Measurements from ENCODE around the gene PRR35. TPM values are rescaled to one million over a fixed set of nuclear protein-coding genes. Genes with fewer than 3 reads are reported as not detected.

PRR35 gene
- polyA plus RNA-seq, 1 donor (not counting 4 experiments of a cell fraction or from before 2014, with no cell fraction given), result not detected

- no peaks in the 10 kb centered on the region for H3K9me3 ChIP-seq (ENCODE audit: control insufficient read depth, low read depth, low read length)
- no peak for DNase-seq (ENCODE audit: low read depth, low spot score)
- H3K4me3 ChIP-seq (ENCODE audit: control insufficient read depth in 2 of 3, extremely low read depth in 1 of 3, insufficient read depth in 2 of 3, low read depth in 1 of 3, low read length in 3 of 3), result peak overlapping the region; percentile 75 to 85 (median 84)
- FAIRE-seq, result no peak
- dilution Hi-C loops (cut with MboI; ENCODE audit: extremely low pct_ligation_motif_present, low sequenced_read_pairs), result no loop called here
- peaks cover 33% of the 10 kb centered on the region for H3K79me2 ChIP-seq (ENCODE audit: control insufficient read depth, insufficient read depth, low read length)
- H3K36me3 ChIP-seq (ENCODE audit: control insufficient read depth in 2 of 2, extremely low read depth in 1 of 2, insufficient read depth in 2 of 2, low read length in 2 of 2), result no peaks in the 10 kb centered on the region
- no peaks in the 10 kb centered on the region for H3K27me3 ChIP-seq (ENCODE audit: control insufficient read depth, extremely low read depth, insufficient read depth, low read length)
- H4K20me1 ChIP-seq (ENCODE audit: control insufficient read depth, extremely low read depth, insufficient read depth, low read length), result peaks cover 40% of the 10 kb centered on the region
- H3K27ac ChIP-seq (ENCODE audit: control insufficient read depth, insufficient read depth, low read length), result peak overlapping the region; percentile 36
- H3K4me2 ChIP-seq (ENCODE audit: control insufficient read depth, extremely low read depth, insufficient read depth, low read depth, low read length), result peak overlapping the region; percentile 97
- H2AFZ ChIP-seq (ENCODE audit: control insufficient read depth, low read length), result no peak overlapping the region
- H3K9ac ChIP-seq (ENCODE audit: control insufficient read depth, extremely low read depth, insufficient read depth, low read length), result peak overlapping the region; percentile 80
- peaks cover 52% of the 10 kb centered on the region for H3K4me1 ChIP-seq (ENCODE audit: control insufficient read depth, extremely low read depth, insufficient read depth, low read length)
- no peak for TF ChIP-seq EZH2 (IDR thresholded peaks at IDR 0.05; ENCODE audit: low read length)
- no peak for TF ChIP-seq CTCF (optimal IDR thresholded peaks at IDR 0.05 in 1 of 3, IDR thresholded peaks at IDR 0.05 in 1 of 3, conservative IDR thresholded peaks at IDR 0.05 in 1 of 3; ENCODE audit: extremely low read depth in 1 of 3, insufficient read depth in 2 of 3, low read length in 3 of 3)
- peaks cover 12% of the 10 kb centered on the region for H3K9me1 ChIP-seq (ENCODE audit: control insufficient read depth, extremely low read depth, insufficient read depth, low read length)
These were observed 30.6 kb downstream of the PRR35 start for GRCh38 chr16:590815-591200.

GRCh38 chr16:591231-591630 lies 31.0 kb downstream of the PRR35 start:
- no peak for FAIRE-seq
- Histone ChIP-seq H3K4me2 (ENCODE audit: control insufficient read depth, extremely low read depth, insufficient read depth, low read depth, low read length) (peak overlapping the region; percentile 97), H3K9me1 (ENCODE audit: control insufficient read depth, extremely low read depth, insufficient read depth, low read length) (peaks cover 12% of the 10 kb centered on the region), H3K9me3 (ENCODE audit: control insufficient read depth, low read depth, low read length) (no peaks in the 10 kb centered on the region), H3K36me3 (ENCODE audit: control insufficient read depth in 2 of 2, extremely low read depth in 1 of 2, insufficient read depth in 2 of 2, low read length in 2 of 2) (no peaks in the 10 kb centered on the region), H4K20me1 (ENCODE audit: control insufficient read depth, extremely low read depth, insufficient read depth, low read length) (peaks cover 42% of the 10 kb centered on the region), H3K27ac (ENCODE audit: control insufficient read depth, insufficient read depth, low read length) (no peak overlapping the region), H3K79me2 (ENCODE audit: control insufficient read depth, insufficient read depth, low read length) (peaks cover 37% of the 10 kb centered on the region), H2AFZ (ENCODE audit: control insufficient read depth, low read length) (no peak overlapping the region), H3K4me3 (ENCODE audit: control insufficient read depth in 2 of 3, extremely low read depth in 1 of 3, insufficient read depth in 2 of 3, low read depth in 1 of 3, low read length in 3 of 3) (peak overlapping the region in 1 of 3 experiments; percentile 75), H3K9ac (ENCODE audit: control insufficient read depth, extremely low read depth, insufficient read depth, low read length) (no peak overlapping the region), H3K27me3 (ENCODE audit: control insufficient read depth, extremely low read depth, insufficient read depth, low read length) (no peaks in the 10 kb centered on the region), H3K4me1 (ENCODE audit: control insufficient read depth, extremely low read depth, insufficient read depth, low read length) (peaks cover 56% of the 10 kb centered on the region)
- dilution Hi-C loops (cut with MboI; ENCODE audit: extremely low pct_ligation_motif_present, low sequenced_read_pairs), result no loop called here
- no peak for DNase-seq (ENCODE audit: low read depth, low spot score)
- TF ChIP-seq EZH2 (IDR thresholded peaks at IDR 0.05; ENCODE audit: low read length), result no peak
- no peak for TF ChIP-seq CTCF (optimal IDR thresholded peaks at IDR 0.05 in 1 of 3, IDR thresholded peaks at IDR 0.05 in 1 of 3, conservative IDR thresholded peaks at IDR 0.05 in 1 of 3; ENCODE audit: extremely low read depth in 1 of 3, insufficient read depth in 2 of 3, low read length in 3 of 3)

All from keratinocyte (primary cell).